Smooth muscle cell (in vitro differentiated cells): Measurements from ENCODE around the gene CCDC149. TPM values are rescaled to one million over a fixed set of nuclear protein-coding genes. Genes with fewer than 3 reads are reported as not detected.

Source experiments
- DNase-seq: peaks from one replicate; lab custom pipeline; 2025; ENCODE audit not compliant: unreplicated experiment; lab: John Stamatoyannopoulos, UW
- H2AFZ ChIP-seq: fragments of 200-600 bp; sonication (generic); 2 replicates; pipeline ENCODE4 v1.6.0; 2016; ENCODE audit warnings: antibody characterized with exemption, low read depth, mild to moderate bottlenecking
- H3F3A ChIP-seq: fragments of 200-600 bp; sonication (generic); 2 replicates; pipeline ENCODE4 v1.6.0; 2017; ENCODE audit warnings: antibody characterized with exemption, low read depth
- H3K27ac ChIP-seq: fragments of 200-600 bp; sonication (generic); 2 replicates; pipeline ENCODE4 v1.5.1; 2016; ENCODE audit warnings: low read depth, mild to moderate bottlenecking
- H3K27me3 ChIP-seq: fragments of 200-600 bp; sonication (generic); 2 replicates; pipeline ENCODE4 v1.6.1; 2016; ENCODE audit warnings: low read depth, mild to moderate bottlenecking
- H3K36me3 ChIP-seq: fragments of 200-600 bp; sonication (generic); 2 replicates; pipeline ENCODE4 v1.5.1; 2016; ENCODE audit warnings: low read depth
- H3K4me1 ChIP-seq: fragments of 200-600 bp; sonication (generic); 2 replicates; pipeline ENCODE4 v1.5.1; 2016; ENCODE audit warnings: low read depth
- H3K4me2 ChIP-seq: fragments of 200-600 bp; sonication (generic); 2 replicates; pipeline ENCODE4 v1.6.0; 2016; ENCODE audit warnings: mild to moderate bottlenecking
- H3K4me3 ChIP-seq: fragments of 200-600 bp; sonication (generic); 2 replicates; pipeline ENCODE4 v1.5.1; 2016; ENCODE audit warnings: mild to moderate bottlenecking
- H3K79me2 ChIP-seq: fragments of 200-600 bp; sonication (generic); 2 replicates; pipeline ENCODE4 v1.6.0; 2016; ENCODE audit warnings: low read depth, mild to moderate bottlenecking
- H3K9ac ChIP-seq: fragments of 200-600 bp; sonication (generic); 2 replicates; pipeline ENCODE4 v1.6.0; 2016; ENCODE audit warnings: low read depth
- H3K9me3 ChIP-seq: fragments of 200-600 bp; sonication (generic); replicated peaks from 2 replicates; pipeline ENCODE4 v1.5.1; 2016; ENCODE audit warnings: low read depth
- H4K20me1 ChIP-seq: fragments of 200-600 bp; sonication (generic); 2 replicates; pipeline ENCODE4 v1.6.0; 2016; ENCODE audit warnings: low read depth
- WGBS: methylation state at CpG from one replicate; pipeline ENCODE4 v1.1.7; 2016; ENCODE audit warnings: low lambda C conversion rate; 5-methylcytosine and 5-hydroxymethylcytosine counted together
- polyA plus RNA-seq: library from polyadenylated mRNA; unstranded; fragments of >200 nt; fragmentation: Nextera tagmentation; extraction: Ambion mirVana; gene quantifications from 2 replicates; pipeline ENCODE4 v1.2.1, GENCODE V29; 2016
- total RNA-seq: library from RNA; depleted of rRNA; stranded (reverse); fragments of >200 nt; gene quantifications from 2 replicates; pipeline ENCODE4 v1.2.3, GENCODE V29; 2014
- TF ChIP-seq, protein P1 (sequence below): fragments of 200-600 bp; sonication (generic); IDR thresholded peaks from 2 replicates; pipeline ENCODE4 v1.5.1; 2017; ENCODE audit warnings: borderline replicate concordance, mild to moderate bottlenecking, antibody characterized with exemption; ENCODE audit not compliant: insufficient read depth, poor library complexity, severe bottlenecking

CCDC149 gene
- total and polyA plus RNA-seq, 2 experiments from 2014 or later: 5.5 to 10.7 TPM

DNA sequence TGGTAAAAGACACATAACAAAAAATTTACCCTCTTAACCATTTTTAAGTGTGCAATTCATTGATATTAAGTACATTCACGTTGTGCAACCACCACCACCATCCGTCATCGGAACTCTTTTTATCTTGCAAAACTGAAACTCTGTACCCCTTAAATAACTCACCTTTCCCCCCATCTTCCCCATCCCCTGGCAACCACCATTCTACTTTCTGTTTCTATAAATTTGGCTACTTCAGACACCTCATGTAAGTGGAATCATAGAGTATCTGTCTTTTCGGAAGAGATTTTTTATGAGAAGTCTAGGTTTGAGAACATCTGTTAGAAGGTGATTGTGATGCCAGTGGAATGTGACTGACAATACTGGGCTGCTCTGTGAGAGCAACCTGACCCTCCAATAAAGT, 39.8 kb upstream of the CCDC149 start:
- TF ChIP-seq, protein P1, sequence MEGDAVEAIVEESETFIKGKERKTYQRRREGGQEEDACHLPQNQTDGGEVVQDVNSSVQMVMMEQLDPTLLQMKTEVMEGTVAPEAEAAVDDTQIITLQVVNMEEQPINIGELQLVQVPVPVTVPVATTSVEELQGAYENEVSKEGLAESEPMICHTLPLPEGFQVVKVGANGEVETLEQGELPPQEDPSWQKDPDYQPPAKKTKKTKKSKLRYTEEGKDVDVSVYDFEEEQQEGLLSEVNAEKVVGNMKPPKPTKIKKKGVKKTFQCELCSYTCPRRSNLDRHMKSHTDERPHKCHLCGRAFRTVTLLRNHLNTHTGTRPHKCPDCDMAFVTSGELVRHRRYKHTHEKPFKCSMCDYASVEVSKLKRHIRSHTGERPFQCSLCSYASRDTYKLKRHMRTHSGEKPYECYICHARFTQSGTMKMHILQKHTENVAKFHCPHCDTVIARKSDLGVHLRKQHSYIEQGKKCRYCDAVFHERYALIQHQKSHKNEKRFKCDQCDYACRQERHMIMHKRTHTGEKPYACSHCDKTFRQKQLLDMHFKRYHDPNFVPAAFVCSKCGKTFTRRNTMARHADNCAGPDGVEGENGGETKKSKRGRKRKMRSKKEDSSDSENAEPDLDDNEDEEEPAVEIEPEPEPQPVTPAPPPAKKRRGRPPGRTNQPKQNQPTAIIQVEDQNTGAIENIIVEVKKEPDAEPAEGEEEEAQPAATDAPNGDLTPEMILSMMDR: no peak
- H3K79me2 ChIP-seq: no peaks in the 10 kb centered on the region
- H3K36me3 ChIP-seq: no peaks in the 10 kb centered on the region
- no peak overlapping the region for H3K27ac ChIP-seq
- WGBS: 86% methylated on average over 4 of the region's 4 CpGs
- no peak overlapping the region for H3K9ac ChIP-seq
- no peak for DNase-seq
- H3K27me3 ChIP-seq: no peaks in the 10 kb centered on the region
- no peak overlapping the region for H2AFZ ChIP-seq
- no peaks in the 10 kb centered on the region for H4K20me1 ChIP-seq
- no peaks in the 10 kb centered on the region for H3K4me1 ChIP-seq
- H3F3A ChIP-seq: no peaks in the 10 kb centered on the region
- no peaks in the 10 kb centered on the region for H3K9me3 ChIP-seq
- H3K4me2 ChIP-seq: no peak overlapping the region
- no peak overlapping the region for H3K4me3 ChIP-seq

DNA sequence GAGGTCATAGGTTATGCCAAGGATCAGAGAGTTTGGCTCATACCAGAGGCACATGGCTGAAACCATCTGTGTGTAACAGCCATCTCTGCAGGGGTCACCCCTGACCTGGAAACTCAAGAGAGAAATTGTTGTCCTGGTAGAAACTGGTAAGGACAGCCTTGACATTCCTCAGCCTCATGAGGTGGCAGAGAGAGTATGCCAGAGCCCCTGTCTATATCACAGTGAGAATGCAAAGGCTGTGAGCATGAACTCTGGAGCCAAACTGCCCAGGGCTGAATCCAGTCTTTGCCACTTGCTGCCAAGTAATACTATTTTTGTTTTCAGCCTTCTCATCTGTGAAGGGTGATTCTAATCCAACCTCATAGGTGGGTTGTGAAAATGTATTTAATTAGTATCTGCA, 37.1 kb upstream of the CCDC149 start:
- DNase-seq: no peak
- Histone ChIP-seq H3K4me2 (no peak overlapping the region), H3K4me3 (no peak overlapping the region), H3K36me3 (no peaks in the 10 kb centered on the region), H2AFZ (no peak overlapping the region), H3F3A (no peaks in the 10 kb centered on the region), H4K20me1 (no peaks in the 10 kb centered on the region), H3K27ac (no peak overlapping the region), H3K79me2 (no peaks in the 10 kb centered on the region), H3K4me1 (no peaks in the 10 kb centered on the region), H3K9ac (no peak overlapping the region), H3K9me3 (no peaks in the 10 kb centered on the region), H3K27me3 (no peaks in the 10 kb centered on the region)
- TF ChIP-seq, protein P1: no peak

DNA sequence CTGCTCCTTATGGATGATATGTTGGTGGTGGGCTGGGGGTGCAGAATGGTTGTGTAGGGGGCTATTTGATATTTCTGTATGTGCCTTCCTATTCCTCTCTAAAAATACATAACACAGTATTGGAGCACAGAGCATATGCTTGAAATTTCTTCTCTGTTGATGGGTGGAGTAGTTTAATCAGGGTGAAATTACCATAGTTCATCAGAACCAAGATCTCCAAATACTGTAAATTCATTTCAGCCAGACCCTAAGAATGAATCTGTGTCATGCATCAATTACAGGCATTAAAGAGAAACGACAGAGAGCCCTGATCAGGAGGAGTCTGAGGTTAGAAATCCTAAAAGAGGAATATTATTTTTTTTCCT, 25.1 kb upstream of the CCDC149 start:
- Histone ChIP-seq H3K4me2 (no peak overlapping the region), H3K4me3 (no peak overlapping the region), H3K9me3 (peaks cover 4% of the 10 kb centered on the region), H2AFZ (no peak overlapping the region), H4K20me1 (no peaks in the 10 kb centered on the region), H3K27me3 (no peaks in the 10 kb centered on the region), H3K27ac (no peak overlapping the region), H3K9ac (no peak overlapping the region), H3K79me2 (no peaks in the 10 kb centered on the region), H3F3A (no peaks in the 10 kb centered on the region), H3K4me1 (no peaks in the 10 kb centered on the region), H3K36me3 (no peaks in the 10 kb centered on the region)
- TF ChIP-seq, protein P1: no peak
- WGBS: 78% methylated on average over 1 of the region's 1 CpG
- DNase-seq: no peak

DNA sequence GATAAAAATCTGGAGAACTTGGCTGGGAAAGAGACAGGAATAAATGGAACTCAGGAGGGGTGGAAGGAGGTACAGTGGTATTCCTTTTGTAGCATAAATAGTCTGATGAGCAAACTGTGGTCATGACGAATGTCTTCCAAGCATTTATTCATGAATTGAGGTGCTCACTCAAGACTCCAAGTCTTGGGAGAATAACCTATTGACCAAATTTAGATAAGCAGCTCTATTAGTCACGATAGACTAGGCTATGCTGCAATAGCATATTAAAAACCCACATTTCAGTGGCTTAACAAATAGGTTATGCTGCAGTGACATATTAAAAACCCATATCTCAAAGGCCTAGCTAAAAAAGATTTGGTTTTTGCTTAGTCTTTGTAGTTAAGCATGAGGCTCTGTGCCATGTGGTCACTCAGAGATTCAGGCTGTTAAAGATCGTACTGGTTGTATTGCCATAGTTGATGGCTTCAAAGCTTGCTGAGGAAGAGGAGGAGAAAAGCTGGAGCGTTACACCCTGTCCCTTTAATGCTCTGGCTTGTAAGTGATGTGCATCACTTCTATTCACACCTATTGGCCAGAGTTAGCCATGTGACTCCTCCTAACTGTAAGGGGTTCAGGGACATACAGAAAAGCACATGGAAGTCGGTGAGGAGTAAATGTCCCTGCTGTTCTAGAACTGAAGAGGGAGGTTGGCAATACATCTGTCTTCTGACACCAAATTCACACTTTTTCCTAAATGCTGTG, 24.5 kb upstream of the CCDC149 start:
- no peak overlapping the region for H3K4me2 ChIP-seq
- DNase-seq: no peak
- H3K4me3 ChIP-seq: no peak overlapping the region
- H3K4me1 ChIP-seq: no peaks in the 10 kb centered on the region
- H3K9ac ChIP-seq: no peak overlapping the region
- no peaks in the 10 kb centered on the region for H3K36me3 ChIP-seq
- 88% methylated on average over 5 of the region's 5 CpGs for WGBS
- H3F3A ChIP-seq: no peaks in the 10 kb centered on the region
- peaks cover 4% of the 10 kb centered on the region for H3K9me3 ChIP-seq
- H3K27me3 ChIP-seq: no peaks in the 10 kb centered on the region
- H3K27ac ChIP-seq: no peak overlapping the region
- TF ChIP-seq, protein P1: no peak
- no peak overlapping the region for H2AFZ ChIP-seq
- no peaks in the 10 kb centered on the region for H3K79me2 ChIP-seq
- H4K20me1 ChIP-seq: no peaks in the 10 kb centered on the region
